KMS-11 (cell line): Measurements from ENCODE around the gene KLK7.

Experiments
- H2AFZ ChIP-seq: fragments of 200-600 bp; sonication (generic); 2 replicates; pipeline ENCODE4 v1.6.1; 2016; ENCODE audit warnings: antibody characterized with exemption, mixed run types, low read depth
- H3K27ac ChIP-seq: fragments of 200-600 bp; sonication (generic); 2 replicates; pipeline ENCODE4 v1.6.1; 2016; ENCODE audit warnings: mild to moderate bottlenecking, mixed run types
- H3K27me3 ChIP-seq: fragments of 200-600 bp; sonication (generic); 2 replicates; pipeline ENCODE4 v1.6.1; 2017; ENCODE audit warnings: mild to moderate bottlenecking, low read depth, mixed run types, moderate library complexity; ENCODE audit not compliant: insufficient read depth
- H3K36me3 ChIP-seq: fragments of 200-600 bp; sonication (generic); 2 replicates; pipeline ENCODE4 v1.6.1; 2017; ENCODE audit warnings: mild to moderate bottlenecking, mixed run types; ENCODE audit not compliant: insufficient read depth
- H3K4me1 ChIP-seq: fragments of 200-600 bp; sonication (generic); 2 replicates; pipeline ENCODE4 v1.6.1; 2016; ENCODE audit warnings: mild to moderate bottlenecking, low read depth, mixed run types; ENCODE audit not compliant: poor library complexity, severe bottlenecking
- H3K4me2 ChIP-seq: fragments of 200-600 bp; sonication (generic); 2 replicates; pipeline ENCODE4 v1.7.0; 2016; ENCODE audit warnings: mild to moderate bottlenecking, mixed run types
- H3K4me3 ChIP-seq: fragments of 200-600 bp; sonication (generic); IDR thresholded peaks from 2 replicates; pipeline ENCODE4 v1.6.1; 2017; ENCODE audit warnings: low read depth, low read length, mixed read lengths; ENCODE audit not compliant: insufficient read depth
- H3K79me2 ChIP-seq: fragments of 200-600 bp; sonication (generic); 2 replicates; pipeline ENCODE4 v1.6.1; 2016; ENCODE audit warnings: low read depth, mixed run types; ENCODE audit not compliant: insufficient read depth
- H3K9ac ChIP-seq: fragments of 200-600 bp; sonication (generic); 2 replicates; pipeline ENCODE4 v1.6.1; 2016; ENCODE audit warnings: mild to moderate bottlenecking, mixed run types
- H4K20me1 ChIP-seq: fragments of 200-600 bp; sonication (generic); 2 replicates; pipeline ENCODE4 v1.6.1; 2016; ENCODE audit warnings: mild to moderate bottlenecking, mixed run types; ENCODE audit not compliant: insufficient read depth
- CTCF ChIP-seq: fragments of 200-600 bp; sonication (generic); conservative IDR thresholded peaks from 2 replicates; pipeline ENCODE4 v1.6.1; 2017; ENCODE audit warnings: low read depth, mild to moderate bottlenecking, antibody characterized with exemption, low read length, moderate library complexity, mixed read lengths

The KLK7 gene

GRCh38 chr19:50963381-50963780, 20.3 kb downstream of the KLK7 start:
- H3K4me1 ChIP-seq: no peaks in the 10 kb centered on the region
- H4K20me1 ChIP-seq: no peaks in the 10 kb centered on the region
- H3K27ac ChIP-seq: no peak overlapping the region
- no peak overlapping the region for H3K4me3 ChIP-seq
- no peak overlapping the region for H3K4me2 ChIP-seq
- H2AFZ ChIP-seq: no peak overlapping the region
- TF ChIP-seq CTCF: no peak
- H3K79me2 ChIP-seq: no peaks in the 10 kb centered on the region
- H3K27me3 ChIP-seq: no peaks in the 10 kb centered on the region
- H3K9ac ChIP-seq: no peak overlapping the region
- H3K36me3 ChIP-seq: no peaks in the 10 kb centered on the region

DNA sequence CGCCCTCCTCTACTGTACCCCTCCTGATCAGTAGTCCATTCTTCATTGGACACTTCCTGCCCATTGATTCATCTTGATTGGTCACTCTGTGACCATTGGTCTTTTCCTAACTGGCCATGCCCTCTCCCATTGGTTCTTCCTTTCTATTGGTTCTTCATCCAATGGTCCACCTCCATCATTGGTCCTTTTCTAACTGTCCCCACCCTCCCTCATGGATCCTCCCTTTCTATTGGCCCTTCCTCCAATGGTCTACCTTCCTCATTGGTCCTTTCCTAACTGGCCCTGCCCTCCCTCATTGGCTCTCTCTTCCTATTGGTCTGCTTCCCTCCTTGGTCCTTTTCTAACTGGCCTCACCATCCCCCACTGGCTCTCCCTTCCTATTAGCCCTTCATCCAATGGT, 21.5 kb downstream of the KLK7 start:
- no peaks in the 10 kb centered on the region for H4K20me1 ChIP-seq
- no peak overlapping the region for H3K27ac ChIP-seq
- TF ChIP-seq CTCF: no peak
- H3K36me3 ChIP-seq: no peaks in the 10 kb centered on the region
- no peak overlapping the region for H2AFZ ChIP-seq
- H3K9ac ChIP-seq: no peak overlapping the region
- H3K4me1 ChIP-seq: no peaks in the 10 kb centered on the region
- H3K79me2 ChIP-seq: no peaks in the 10 kb centered on the region
- no peak overlapping the region for H3K4me3 ChIP-seq
- no peaks in the 10 kb centered on the region for H3K27me3 ChIP-seq
- no peak overlapping the region for H3K4me2 ChIP-seq

DNA sequence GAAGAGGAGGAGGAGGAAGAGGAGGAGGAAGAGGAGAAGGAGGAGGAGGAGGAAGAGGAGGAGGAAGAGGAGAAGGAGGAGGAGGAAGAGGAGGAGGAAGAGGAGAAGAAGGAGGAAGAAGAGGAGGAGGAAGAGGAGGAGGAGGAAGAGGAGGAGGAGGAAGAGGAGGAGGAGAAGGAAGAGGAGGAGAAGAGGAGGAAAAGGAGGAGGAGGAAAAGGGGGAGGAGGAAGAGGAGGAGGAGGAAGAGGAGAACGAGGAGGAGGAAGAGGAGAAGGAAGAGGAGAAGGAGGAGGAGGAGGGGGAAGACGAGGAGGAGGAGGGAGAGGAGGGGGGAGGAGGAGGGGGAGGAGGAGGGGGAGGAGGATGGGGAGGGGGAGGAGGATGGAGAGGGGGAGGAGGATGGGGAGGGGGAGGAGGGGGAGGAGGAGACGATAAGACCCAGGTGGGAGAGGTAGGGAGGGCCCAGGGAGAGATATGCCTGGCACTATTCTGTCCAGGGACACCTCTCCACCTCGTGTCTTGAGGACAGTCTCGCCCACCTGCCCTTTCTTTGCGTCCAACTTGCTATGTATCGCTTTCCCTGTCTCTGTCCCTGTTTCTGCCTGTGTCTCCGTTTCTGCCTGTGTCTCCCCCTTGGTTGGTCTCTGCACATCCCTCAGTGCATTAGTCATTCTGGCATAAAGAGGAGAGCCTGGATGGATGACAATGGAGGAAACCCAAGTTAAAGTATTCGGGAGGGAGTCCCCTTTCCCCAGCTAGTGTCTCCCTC, 23.8 kb downstream of the KLK7 start:
- Histone ChIP-seq H3K79me2 (no peaks in the 10 kb centered on the region), H3K4me3 (no peak overlapping the region), H3K4me1 (no peaks in the 10 kb centered on the region), H3K27me3 (no peaks in the 10 kb centered on the region), H3K36me3 (no peaks in the 10 kb centered on the region), H3K9ac (no peak overlapping the region), H3K4me2 (no peak overlapping the region), H3K27ac (no peak overlapping the region), H4K20me1 (no peaks in the 10 kb centered on the region), H2AFZ (no peak overlapping the region)
- no peak for TF ChIP-seq CTCF

DNA sequence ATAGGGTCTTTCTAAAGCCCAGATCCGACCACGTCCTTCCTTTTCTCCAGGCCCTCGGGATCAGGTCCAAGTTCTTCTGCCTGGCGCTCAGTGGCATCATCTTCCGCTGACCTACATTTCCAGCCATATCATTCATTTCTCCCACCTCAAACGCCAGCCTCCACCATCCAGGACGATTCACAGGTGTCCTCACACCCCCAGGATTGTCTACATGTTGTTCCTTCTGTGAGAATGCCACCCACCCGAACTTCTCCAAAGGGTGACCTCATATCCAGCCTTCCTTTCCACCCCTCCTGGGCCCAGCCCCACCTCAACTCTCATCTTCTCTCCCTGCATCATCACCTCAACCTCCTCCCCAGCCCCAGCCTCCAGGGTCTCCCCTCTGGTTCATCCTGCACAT, 26.1 kb downstream of the KLK7 start:
- Histone ChIP-seq H3K27ac (no peak overlapping the region), H2AFZ (no peak overlapping the region), H3K9ac (no peak overlapping the region), H3K36me3 (no peaks in the 10 kb centered on the region), H3K79me2 (no peaks in the 10 kb centered on the region), H3K4me1 (no peaks in the 10 kb centered on the region), H3K4me3 (no peak overlapping the region), H3K27me3 (no peaks in the 10 kb centered on the region), H3K4me2 (no peak overlapping the region), H4K20me1 (no peaks in the 10 kb centered on the region)
- no peak for TF ChIP-seq CTCF
